Measurements from ENCODE around the gene SAMD4B. TPM values are rescaled to one million over a fixed set of nuclear protein-coding genes. Genes with fewer than 3 reads are reported as not detected.

The SAMD4B gene
- total and polyA plus RNA-seq, 9 donors = 59.0 to 139 (median 110) TPM

DNA sequence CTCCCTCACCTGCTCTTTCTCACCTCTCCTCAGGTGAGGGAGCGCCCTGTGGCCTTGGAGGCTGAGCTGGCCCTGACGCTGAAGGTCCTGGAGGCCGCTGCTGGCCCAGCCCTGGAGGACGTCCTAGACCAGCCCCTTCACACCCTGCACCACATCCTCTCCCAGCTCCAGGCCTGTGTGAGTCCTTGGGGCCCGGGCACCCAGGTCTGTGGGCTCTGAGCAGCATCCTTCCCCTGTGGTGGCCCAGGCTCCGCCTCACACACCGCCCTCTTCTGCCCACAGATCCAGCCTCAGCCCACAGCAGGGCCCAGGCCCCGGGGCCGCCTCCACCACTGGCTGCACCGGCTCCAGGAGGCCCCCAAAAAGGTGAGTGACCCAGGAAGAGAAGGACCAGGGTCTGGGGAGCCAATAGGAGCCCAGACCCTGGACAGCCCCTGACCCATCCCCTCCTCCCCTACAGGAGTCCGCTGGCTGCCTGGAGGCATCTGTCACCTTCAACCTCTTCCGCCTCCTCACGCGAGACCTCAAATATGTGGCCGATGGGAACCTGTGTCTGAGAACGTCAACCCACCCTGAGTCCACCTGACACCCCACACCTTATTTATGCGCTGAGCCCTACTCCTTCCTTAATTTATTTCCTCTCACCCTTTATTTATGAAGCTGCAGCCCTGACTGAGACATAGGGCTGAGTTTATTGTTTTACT lies 44.1 kb upstream of the SAMD4B start:
- intact Hi-C loops (cut with DNase I) = no loop called here
- TF ChIP-seq, protein P1, sequence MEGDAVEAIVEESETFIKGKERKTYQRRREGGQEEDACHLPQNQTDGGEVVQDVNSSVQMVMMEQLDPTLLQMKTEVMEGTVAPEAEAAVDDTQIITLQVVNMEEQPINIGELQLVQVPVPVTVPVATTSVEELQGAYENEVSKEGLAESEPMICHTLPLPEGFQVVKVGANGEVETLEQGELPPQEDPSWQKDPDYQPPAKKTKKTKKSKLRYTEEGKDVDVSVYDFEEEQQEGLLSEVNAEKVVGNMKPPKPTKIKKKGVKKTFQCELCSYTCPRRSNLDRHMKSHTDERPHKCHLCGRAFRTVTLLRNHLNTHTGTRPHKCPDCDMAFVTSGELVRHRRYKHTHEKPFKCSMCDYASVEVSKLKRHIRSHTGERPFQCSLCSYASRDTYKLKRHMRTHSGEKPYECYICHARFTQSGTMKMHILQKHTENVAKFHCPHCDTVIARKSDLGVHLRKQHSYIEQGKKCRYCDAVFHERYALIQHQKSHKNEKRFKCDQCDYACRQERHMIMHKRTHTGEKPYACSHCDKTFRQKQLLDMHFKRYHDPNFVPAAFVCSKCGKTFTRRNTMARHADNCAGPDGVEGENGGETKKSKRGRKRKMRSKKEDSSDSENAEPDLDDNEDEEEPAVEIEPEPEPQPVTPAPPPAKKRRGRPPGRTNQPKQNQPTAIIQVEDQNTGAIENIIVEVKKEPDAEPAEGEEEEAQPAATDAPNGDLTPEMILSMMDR (IDR thresholded peaks at IDR 0.05) = no peak
- no peaks in the 10 kb centered on the region for H3K27me3 ChIP-seq
- no peak overlapping the region for H3K27ac ChIP-seq
- WGBS, 3 donors = 57 to 61% (median 59%) methylated on average over 17 of the region's 17 CpGs
- DNase-seq = no peak
- H3K4me3 ChIP-seq = no peak overlapping the region
- no peaks in the 10 kb centered on the region for H3K4me1 ChIP-seq (ENCODE audit: insufficient read depth)
- no peaks in the 10 kb centered on the region for H3K9me3 ChIP-seq
- no peaks in the 10 kb centered on the region for H3K36me3 ChIP-seq

DNA sequence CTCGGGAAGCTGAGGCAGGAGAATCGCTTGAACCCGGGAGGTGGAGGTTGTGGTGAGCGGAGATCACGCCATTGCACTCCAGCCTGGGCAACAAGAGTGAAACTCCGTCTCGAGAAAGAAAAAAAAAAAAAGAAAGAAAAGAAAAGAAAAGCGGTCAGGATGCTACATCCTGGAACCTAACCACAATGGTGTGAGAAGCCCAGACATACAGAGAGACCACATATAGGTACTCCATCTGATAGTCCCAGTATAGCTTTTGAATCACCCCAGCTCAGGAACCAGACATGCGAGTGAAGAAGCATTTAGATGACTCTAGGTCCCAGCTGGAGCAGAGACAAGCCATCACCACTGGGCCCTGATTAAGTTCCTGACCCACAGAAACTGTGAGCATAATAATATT lies 42.8 kb upstream of the SAMD4B start:
- H3K27ac ChIP-seq = no peak overlapping the region

DNA sequence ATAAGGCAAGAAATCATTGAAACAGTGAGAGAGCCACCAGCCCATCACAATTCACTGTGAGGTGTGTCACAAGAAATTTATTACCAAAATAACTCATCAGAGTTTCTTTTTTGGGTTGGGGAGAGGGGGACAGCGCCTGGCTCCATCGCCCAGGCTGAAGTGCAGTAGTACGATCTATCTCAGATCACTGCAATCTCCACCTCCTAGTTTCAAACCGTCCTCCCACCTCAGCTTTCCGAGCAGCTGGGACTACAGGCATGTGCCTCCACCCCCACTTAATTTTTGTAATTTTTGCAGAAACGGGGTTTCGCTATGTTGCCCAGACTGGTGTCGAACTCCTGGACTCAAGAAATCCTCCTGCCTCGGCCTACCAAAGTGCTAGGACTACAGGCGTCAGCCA lies 42.4 kb upstream of the SAMD4B start:
- H3K4me1 ChIP-seq (ENCODE audit: insufficient read depth) = no peaks in the 10 kb centered on the region
- no peak overlapping the region for H3K27ac ChIP-seq
- TF ChIP-seq POLR2A (IDR thresholded peaks at IDR 0.05) (no peak), EP300 (IDR thresholded peaks at IDR 0.05) (no peak)
- TF ChIP-seq, protein P1 (IDR thresholded peaks at IDR 0.05) = no peak
- 67 to 76% (median 68%) methylated on average over 10 of the region's 10 CpGs for WGBS, 3 donors
- intact Hi-C loops (cut with DNase I) = no loop called here
- H3K27me3 ChIP-seq = no peaks in the 10 kb centered on the region
- H3K4me3 ChIP-seq = no peak overlapping the region
- no peaks in the 10 kb centered on the region for H3K36me3 ChIP-seq
- no peaks in the 10 kb centered on the region for H3K9me3 ChIP-seq
- no peak for DNase-seq

More for the DNA sequence above, 42.8 kb upstream of the SAMD4B start:
- no peaks in the 10 kb centered on the region for H3K9me3 ChIP-seq
- DNase-seq = no peak
- intact Hi-C loops (cut with DNase I) = no loop called here
- whole genome bisulfite sequencing, 3 donors = 81 to 91% (median 90%) methylated on average over 9 of the region's 9 CpGs
- TF ChIP-seq EP300 (IDR thresholded peaks at IDR 0.05) (no peak), POLR2A (IDR thresholded peaks at IDR 0.05) (no peak)
- TF ChIP-seq, protein P1 (IDR thresholded peaks at IDR 0.05) = no peak
- no peak overlapping the region for H3K4me3 ChIP-seq
- no peaks in the 10 kb centered on the region for H3K36me3 ChIP-seq
- H3K27me3 ChIP-seq = no peaks in the 10 kb centered on the region
- no peaks in the 10 kb centered on the region for H3K4me1 ChIP-seq (ENCODE audit: insufficient read depth)

DNA sequence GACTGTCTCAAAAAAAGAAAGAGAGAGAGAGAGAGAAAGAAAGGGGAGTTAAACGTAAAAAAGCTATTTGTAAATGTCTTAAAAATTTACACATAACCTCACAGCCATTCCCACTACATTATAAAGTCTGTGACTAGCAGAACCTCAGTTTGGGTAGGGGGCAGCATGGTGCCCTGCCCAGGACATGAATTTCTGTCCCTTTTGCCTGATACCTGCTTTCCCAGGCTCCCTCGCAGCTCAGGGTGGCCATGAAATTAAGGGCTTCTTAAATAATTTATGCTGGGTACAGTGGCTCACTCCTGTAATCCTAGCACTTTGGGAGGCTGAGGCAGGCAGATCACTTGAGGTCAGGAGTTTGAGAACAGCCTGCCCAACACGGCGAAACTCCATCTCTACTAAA lies 41.2 kb upstream of the SAMD4B start:
- intact Hi-C loops (cut with DNase I) = no loop called here
- Histone ChIP-seq H3K4me1 (ENCODE audit: insufficient read depth) (no peaks in the 10 kb centered on the region), H3K36me3 (no peaks in the 10 kb centered on the region), H3K27me3 (no peaks in the 10 kb centered on the region), H3K9me3 (no peaks in the 10 kb centered on the region), H3K4me3 (no peak overlapping the region), H3K27ac (no peak overlapping the region)
- 71 to 79% (median 75%) methylated on average over 4 of the region's 4 CpGs for WGBS, 3 donors
- TF ChIP-seq EP300 (IDR thresholded peaks at IDR 0.05) (no peak), POLR2A (IDR thresholded peaks at IDR 0.05) (no peak)
- TF ChIP-seq, protein P1 (IDR thresholded peaks at IDR 0.05) = no peak
- DNase-seq = no peak
